HG03520 (cell line): ENCODE data around the gene CEP83.

Experiments used
- ATAC-seq: cut with Tn5 transposase; IDR thresholded peaks from one replicate; pipeline ENCODE4 v1.9.1; 2021; ENCODE audit warnings: mild to moderate bottlenecking, moderate library complexity; ENCODE audit not compliant: unreplicated experiment

CEP83 gene

DNA sequence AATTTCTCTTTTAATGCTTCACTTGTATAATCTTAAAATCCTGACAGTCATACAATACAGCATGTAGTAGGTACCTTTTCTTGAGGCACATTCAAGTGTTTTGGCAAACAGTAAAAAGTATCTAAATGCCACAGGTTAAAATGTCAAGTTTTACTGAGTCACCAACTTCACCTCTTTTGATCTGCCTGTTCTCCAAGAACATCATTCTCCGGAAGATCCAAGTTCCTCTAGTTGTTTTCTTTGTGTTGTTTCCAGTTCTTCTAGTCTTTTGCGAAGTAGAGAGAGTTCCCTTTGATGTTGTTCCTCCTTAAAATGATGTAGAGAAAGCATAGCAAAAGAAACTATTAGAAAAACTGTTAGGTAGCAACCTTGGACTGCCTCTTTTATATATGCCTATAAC, 151.1 kb downstream of the CEP83 start:
- no peak for ATAC-seq

DNA sequence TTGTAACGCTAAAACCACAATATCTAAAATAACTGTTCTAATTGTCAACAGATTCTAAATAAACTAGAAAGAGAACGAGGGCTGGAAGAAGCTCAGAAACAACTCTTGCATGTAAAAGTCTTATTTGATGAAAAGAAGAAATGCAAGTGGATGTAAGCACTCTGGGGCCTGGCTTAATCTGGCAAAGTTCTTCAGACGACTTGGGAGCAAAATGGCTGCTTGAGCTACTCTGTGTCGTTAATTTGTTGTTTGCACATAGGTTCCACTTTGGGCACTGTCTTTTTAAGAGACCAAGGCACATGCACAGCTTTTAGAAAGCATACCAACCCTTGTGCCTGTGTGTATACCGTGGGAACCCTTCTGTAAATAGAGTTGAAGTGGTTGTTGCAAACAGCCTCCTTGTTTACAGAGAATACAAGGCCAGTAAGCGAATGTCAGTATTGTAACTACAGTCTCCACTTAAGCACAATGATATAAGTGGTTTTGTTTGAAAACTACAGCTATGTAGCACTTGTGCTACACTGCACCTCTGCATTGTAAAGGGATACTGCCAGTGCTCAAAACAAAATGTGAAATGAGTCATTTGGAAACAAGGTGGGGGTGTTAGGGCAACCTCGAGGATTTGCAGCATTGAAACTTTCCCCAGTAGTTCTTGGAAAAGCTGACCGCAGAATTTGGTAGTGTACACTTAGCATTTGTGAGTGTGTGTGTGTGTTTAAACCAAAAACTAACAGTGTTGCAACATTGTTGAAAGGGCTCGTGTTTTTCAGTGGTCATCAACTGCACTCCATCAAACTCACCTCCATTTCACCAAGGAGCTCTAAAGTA, 154.3 kb downstream of the CEP83 start:
- ATAC-seq = peak; percentile 45

DNA sequence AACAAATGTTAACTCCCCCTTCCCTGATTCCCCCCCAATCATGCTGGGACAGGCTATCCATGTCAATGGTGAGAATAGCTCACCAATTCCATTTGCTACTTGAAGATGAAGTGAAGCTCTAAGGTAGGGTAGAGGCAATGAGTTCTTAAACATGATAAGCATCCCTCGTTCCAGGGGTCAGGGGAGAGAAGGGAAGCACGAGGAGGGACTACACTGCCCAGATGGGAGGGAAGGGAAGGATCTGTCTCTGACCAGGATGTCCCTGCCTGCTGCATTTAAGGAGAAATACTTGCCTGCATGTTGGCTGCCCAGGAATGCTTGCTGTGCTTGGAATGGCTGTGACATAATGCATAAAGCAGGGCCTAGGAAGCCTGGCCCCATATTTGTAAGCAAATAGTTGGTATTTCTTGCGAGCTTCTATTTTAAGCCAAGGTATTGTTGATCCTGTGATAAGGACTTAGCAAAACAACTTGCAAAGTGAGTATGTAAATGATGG, 155.1 kb downstream of the CEP83 start:
- no peak for ATAC-seq

DNA sequence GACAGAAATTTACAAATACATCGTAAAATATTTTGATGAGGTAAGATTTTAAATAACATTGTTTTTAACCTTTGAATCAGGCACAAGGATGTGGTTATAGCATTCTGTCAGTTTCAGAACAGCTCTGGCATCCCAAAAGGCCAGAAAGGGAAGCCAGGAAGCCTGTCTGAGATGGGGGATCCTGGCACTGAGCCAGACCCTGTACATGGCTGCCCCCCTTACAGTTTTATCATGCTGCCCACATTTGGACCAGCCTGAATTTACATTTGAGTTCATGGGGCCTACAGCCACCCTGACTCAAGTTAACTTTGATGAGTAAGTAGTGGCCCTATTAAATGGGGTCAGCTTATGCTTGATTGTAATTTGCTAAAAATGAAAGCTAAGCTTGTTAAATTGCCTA, 155.7 kb downstream of the CEP83 start:
- ATAC-seq = no peak

DNA sequence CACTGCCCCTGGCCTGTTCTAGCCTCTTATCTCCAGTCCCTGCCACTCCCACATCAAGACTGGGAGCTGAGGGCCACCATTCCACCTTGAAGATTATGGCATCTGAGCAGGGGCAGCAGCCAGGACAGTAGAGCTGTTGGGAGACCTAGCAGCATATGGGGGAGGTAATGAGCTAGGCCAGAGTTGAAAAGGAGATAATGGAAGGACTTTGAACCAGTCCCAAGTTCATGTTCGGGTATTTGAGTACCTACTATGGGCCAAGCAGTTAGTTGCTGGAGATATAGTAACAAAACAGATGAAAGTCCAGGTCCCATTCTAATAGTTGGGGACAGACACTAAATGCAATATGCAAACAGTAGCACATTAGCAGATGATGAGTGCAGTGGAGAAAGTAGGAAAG, 159.8 kb downstream of the CEP83 start:
- no peak for ATAC-seq

DNA sequence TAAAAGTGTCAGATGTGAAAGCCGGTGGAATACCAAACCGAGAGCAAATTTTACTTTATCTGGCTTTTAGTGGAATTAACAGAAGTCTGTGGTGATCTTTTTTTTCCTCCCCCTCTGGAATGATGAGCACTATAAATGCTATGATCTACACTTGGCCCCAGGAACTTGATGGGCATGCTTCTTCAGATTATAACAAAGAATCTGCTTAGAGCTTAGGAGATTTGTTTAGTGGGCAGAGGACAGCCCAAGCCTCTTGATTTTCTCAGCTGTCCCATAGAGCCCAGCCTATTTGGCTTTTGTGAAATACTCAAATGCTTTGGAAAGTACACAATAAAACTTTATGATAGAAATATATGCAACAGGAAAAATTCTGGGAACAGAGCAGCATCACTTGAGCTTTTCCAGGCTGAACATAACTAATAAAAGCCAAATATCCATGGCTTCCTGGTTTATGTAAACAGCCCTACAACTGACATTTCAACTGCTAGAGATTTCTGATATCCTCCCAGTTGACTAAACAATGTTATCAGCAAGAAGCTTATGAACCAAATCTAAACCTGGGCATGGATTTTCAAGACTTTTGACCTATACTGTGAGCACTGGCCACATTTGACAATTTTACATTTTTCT, 161.7 kb downstream of the CEP83 start:
- ATAC-seq = no peak

DNA sequence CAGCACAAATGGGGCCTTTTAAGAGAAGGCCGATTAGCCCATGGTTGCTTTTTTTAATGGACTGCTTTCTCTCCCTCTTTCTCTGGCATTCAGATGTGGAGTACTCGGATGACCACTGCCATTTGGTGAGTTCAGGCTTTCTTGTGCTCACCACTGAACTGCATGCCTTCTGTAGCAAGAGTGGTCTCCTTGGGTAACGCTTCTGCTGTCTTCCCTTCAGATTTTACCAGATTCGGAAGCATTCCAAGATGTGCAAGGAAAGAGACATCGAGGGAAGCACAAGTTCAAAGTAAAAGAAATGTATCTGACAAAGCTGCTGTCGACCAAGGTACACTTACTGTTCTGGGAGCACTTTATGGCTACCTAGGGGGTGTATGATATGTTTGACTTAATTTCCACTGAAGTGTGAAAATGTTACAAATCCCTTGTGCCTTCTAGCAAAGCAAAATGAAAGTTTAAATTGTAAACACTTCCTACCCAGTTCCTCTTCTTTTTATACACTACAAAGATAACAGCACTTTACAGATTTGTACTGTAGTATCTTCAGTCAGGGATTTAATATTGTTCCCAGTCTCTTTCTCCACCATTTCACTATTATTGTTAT, 162.5 kb downstream of the CEP83 start:
- no peak for ATAC-seq

DNA sequence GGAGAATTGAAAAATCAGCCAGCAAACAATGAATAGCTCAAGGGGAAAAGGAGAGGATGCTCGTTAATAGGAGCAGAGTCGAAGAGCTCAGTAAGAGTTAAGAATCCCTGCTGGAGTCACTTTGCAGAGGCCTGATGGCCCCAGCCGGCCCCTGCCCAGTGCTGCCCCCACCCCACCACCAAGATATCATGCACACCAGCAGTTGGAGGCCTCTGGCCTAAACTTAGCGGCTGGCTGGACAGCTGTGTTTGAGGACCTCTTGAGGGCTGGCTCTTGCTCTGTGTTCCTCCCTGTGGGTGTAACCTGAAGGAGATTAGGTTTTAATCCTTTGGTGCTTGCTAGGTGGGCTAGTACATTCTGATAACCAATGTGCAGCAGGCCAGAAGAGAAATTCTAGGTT, 169.3 kb downstream of the CEP83 start:
- no peak for ATAC-seq

DNA sequence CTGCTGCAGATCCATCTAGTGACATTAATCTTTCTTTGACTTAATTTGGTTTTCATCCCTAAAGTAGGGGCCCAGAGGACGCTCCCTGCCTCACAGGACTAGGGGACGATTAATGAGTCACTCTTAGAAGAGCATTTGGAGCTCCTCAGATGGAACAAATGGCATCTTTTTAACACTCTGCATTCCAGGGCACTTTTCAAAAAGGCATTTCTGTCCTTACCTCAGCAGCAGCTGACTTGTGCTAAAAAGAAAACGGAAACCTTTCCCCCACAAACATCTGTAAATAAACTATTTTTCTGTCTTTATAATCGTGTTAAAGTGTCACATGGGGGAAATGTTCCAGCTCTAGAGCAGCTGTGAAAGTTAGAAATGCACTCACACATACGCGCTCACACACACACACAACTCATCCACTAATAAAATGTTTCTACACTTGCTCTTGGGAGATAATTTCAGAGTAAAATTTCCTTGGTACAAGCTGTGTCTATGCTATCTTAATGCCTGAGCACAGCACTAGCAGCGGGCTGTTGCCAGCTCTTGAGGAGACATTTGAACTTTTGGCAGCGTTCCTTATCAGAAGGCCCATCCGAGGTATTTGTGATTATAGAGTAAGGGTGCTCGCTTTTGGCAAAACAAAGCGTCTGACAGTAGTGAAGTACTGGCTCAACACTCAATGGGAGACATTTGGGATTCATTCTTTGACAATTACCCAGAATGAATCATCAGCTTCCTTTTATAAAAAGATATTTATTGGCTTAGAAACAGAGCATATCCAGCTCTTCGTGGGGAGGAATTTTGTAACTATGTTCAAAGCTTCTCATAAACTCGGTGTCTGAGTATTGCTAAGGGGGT, 170.0 kb downstream of the CEP83 start:
- ATAC-seq = no peak

DNA sequence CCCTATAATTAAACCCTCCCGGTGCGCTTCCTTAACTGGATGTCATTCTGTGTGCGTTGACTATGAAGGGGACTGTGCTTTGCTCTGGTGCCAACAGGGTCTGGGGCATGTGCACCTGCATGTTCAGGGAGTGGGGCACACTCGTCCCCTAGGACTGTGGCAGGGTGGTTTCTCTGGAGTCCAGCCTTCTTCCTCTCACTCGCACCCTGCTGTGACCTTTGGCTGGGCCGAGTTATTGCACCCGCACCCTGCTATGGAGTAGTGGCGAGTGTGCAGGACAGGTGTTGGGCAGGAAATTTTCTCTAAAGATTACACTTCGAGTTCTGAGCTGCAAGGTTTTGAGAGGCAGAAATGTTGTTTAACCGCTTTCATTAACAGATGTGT, 172.4 kb downstream of the CEP83 start:
- ATAC-seq = no peak

DNA sequence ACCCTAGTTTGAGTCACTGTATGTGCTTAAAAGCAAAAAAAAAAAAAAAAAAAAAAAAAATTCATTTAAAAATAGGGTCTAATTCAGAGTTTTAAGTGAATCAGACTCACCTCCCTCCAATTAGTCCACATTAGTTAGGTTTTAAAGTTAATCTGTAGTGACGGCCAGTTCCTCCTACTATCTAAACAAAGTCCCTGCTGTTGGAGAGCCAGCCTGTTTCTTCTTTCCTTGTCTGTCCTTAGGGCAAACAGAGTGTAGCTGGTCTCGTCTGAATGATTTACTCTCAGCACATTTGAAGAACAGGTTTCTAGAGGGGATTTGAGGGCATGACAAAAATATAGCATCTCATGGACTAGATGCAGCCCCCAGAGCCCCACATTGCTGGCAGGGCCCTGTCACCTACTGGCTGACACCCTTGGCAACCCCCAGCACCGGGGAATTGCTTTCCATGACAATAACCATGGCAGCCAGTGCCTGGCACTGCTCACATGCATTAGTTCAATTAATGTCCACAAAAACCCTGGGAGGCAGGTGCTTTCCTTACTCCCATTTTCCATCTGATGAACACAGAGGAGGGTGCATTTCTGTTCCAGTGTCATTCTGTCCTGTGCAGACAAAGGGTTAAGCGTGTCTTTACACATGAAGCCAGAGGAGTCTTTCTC, 173.0 kb downstream of the CEP83 start:
- no peak for ATAC-seq

DNA sequence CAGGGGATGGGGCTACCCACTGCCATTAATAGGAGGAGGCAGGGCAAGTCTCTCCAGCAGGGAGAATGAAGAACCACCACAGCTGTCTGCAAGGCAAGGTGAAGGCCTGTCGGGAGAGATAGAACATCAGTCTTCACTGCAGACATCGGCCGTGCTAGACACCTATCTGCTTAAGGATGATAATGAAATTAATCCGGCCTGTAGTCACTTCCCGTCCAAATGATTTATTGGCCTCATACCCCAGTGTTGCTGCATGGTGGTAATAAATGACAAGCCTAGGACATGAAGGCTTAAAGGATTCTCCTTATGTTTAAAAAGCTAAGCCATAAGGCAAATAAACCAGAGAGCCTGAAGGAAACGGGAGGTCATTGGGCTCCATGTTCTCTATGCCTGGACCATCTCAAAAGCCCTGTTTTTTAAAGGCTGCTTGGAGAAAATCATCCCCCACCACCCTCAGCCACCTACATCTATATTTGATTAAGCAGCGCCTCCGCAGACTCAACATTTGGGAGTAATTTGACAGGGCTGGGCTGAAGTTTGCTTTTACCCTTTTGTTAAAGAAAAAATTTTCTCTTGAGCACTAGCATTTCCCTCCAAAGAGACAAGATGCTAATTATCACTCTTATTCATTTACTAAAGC, 173.6 kb downstream of the CEP83 start:
- ATAC-seq = no peak

DNA sequence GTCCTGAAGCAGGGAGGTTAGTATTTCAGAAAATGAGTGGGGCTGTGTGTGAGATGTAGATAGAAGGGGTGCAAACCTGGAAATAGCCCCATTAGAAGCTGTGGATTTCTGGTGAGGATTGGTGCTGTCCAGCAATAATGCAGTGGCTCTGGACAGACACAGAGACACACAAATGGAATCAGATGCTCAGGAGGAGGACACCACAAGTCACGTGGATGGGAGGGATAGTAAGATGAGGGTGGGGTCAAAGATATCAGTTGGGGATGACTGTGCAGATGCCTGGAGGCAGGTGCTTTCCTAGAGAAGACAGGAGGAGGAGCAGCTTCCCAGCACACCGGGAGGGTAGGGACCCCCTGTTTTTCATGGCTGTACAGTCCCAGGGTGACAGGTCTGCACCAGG, 174.8 kb downstream of the CEP83 start:
- ATAC-seq = no peak

DNA sequence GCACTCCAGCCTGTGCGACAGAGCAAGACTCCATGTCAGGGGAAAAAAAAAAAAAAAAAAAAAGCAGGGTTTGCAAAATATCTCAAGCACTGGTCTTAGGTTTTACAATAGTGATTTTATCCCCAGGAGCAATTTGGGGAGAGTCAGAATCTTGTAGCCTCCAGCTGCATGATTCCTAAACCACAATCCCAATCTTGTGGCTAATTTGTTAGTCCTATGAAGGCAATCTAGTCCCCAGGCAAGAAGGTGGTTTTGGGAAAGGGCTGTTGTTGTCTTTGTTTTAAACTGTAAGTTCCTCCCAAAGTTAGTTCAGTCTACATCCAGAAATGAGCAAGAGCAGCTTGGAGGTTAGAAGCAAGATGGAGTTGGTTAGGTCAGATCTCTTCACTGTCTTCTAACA, 175.6 kb downstream of the CEP83 start:
- no peak for ATAC-seq

DNA sequence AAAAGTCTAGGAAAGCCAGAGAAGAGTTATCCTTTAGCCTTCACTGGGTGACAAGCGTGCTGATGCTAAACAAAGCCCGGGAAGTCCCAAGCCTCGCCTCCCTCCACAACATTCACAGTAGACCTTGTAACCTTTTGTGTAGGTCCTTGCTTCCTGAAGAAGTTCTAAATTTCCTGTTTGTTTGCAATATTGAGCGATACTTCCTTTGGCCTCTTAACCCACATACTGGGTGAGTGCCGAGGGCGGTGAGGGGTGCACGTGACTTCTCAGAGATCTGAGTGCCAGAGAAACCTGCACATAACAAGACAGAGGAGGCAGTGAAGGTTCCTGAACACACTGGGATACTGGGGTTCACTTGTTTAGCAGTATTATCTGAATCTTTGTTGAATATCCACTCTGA, 177.0 kb downstream of the CEP83 start:
- ATAC-seq = no peak

DNA sequence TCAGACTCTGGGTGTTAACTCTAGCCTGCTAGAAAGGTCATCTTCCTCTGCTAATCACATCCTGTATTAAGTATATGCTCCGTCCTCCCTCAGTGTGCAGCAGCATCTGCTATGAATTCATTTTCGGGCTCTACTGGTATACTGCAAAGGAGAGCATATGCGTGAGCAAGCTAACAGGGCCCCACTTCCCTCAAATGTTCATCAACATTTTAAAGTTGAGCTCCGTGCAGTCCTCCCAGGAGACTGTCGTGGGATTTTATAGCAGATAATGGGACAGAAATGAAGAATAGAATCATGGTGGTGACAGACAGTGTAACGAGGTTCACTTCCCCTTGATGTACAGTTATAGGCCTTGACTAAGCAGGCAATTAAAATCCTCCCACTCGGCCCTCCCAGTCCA, 179.6 kb downstream of the CEP83 start:
- no peak for ATAC-seq

DNA sequence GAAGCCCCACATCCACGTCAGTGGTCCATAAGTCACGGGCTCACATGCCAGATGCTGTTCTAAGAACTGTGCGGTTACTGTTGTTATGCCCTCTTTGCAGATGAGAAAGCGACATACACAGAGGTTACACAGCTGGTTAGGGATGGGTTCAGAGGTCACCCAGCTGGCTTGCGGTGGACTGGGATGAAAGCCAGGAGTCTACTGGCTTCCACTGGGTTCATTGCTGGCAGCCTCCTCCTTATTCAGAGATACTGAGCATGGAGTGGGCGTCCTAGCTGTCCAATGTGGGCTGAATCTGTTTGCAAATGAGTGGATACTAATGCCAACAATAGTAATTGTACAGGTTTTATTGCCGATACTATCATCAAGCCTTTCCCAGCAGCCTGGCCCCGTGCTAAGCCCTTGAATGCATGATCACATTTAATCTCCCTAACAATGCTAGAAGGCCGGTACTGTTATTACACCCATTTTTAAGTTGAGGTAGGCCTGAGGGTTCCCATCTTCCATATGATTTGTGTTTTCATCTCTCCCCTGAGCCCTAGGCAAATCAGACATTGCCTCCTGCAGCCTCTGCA, 182.2 kb downstream of the CEP83 start:
- no peak for ATAC-seq

DNA sequence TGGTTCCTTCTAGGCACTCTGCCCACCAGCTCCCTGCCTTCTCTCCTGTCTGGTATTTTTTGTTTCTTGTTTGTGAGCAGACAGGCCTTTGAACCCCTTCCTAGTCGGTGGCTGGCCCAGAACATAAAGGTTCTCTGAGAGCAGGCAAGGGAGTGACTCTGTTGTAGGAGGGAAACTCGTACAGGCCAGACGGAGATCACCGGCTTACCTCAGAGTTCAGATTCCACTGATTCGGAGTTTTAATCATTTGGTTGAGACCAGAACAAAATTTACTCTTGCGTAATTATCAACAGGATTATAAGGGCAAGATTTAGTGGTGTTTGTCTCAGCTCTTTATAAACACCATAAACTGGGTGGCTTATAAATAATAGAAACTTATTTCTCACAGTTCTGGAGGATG, 182.9 kb downstream of the CEP83 start:
- ATAC-seq = no peak

DNA sequence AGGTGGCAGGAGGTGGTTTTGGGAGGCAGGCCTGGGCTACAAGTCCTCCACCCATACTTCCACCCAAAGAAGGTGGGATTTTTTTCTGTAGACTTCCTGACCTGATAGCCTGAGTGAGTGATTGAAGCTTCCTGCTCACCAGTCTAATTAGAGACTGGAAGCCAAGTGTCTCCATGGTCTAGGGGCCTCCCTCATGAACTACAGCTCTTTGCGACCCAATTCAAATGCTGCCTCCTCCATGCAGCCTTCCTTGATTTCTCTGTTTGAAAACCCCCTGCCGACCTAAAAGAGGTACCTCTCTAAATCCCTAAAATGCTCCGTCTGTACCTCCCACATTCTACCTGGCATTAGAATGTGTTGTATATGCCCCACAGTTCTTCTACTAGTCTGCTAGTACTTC, 186.4 kb downstream of the CEP83 start:
- no peak for ATAC-seq

DNA sequence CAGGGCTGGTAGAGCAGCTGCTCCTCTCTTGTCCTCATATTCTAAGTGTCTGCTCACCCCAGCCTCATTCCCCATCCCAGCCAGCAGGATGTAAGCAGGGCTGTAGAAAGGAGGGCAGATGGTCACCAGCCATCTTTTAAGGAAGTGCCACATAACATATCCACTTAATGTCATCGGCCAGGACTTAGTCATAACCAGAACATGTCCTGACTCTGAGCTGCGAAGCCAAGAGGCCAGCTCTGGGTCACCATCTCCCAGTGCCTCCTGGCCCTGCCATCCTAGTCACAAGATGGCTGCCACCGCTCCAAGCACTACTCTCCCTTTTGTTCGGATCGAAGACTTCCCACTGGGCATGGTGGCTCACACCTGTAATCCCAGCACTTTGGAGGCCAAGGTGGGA, 187.4 kb downstream of the CEP83 start:
- ATAC-seq = no peak
